CD14-positive monocyte (primary cell): ENCODE measurements around the gene LGALS8. TPM values are rescaled to one million over a fixed set of nuclear protein-coding genes. Genes with fewer than 3 reads are reported as not detected.
A peak's percentile ranks its signal among the peaks of the same experiment; 100 is the strongest.

Experiments
- DNase-seq, 3 donors: peaks; one replicate each; pipeline ENCODE4 v3.0.0-alpha.2; 2011 to 2022
- H2AFZ ChIP-seq: 2 replicates; pipeline ENCODE4 v1.6.0; 2012; ENCODE audit warnings: mild to moderate bottlenecking, low read depth, low read length, inconsistent platforms; ENCODE audit not compliant: insufficient read depth, poor library complexity, severe bottlenecking
- H3K27ac ChIP-seq, 2 donors: 1 replicate in 1 of 2; 2 replicates in 1 of 2; pipeline ENCODE4 v1.5.1; 2012 to 2013; ENCODE audit warnings: low read length in 2 of 2, control low read depth in 1 of 2, inconsistent platforms in 1 of 2, low read depth in 1 of 2, mild to moderate bottlenecking in 1 of 2
- H3K27me3 ChIP-seq, 2 donors: one replicate each; pipeline versions ENCODE4 v1.6.0 to v1.6.1; 2011 to 2013; ENCODE audit warnings: low read length in 2 of 2; ENCODE audit not compliant: control insufficient read depth in 2 of 2, insufficient read depth in 2 of 2
- H3K36me3 ChIP-seq, 2 donors: replicated peaks in 1 of 2; 1 replicate in 1 of 2; 2 replicates in 1 of 2; pipeline versions ENCODE4 v1.5.1 to v1.6.1; 2012 to 2013; ENCODE audit warnings: low read length in 2 of 2, control low read depth in 1 of 2, inconsistent platforms in 1 of 2, mild to moderate bottlenecking in 1 of 2; ENCODE audit not compliant: insufficient read depth in 2 of 2, control insufficient read depth in 1 of 2
- H3K4me1 ChIP-seq, 2 donors: 1 replicate in 1 of 2; 2 replicates in 1 of 2; pipeline versions ENCODE4 v1.5.1 to v1.6.1; 2012 to 2013; ENCODE audit warnings: low read length in 2 of 2, control low read depth in 1 of 2, inconsistent platforms in 1 of 2, mild to moderate bottlenecking in 1 of 2, moderate library complexity in 1 of 2; ENCODE audit not compliant: insufficient read depth in 2 of 2, control insufficient read depth in 1 of 2
- H3K4me2 ChIP-seq: replicated peaks from 2 replicates; pipeline ENCODE3; 2012; ENCODE audit warnings: low read length, moderate library complexity, mild to moderate bottlenecking; ENCODE audit not compliant: poor library complexity, severe bottlenecking; ENCODE audit errors: extremely low read depth
- H3K4me3 ChIP-seq, 3 experiments: fragments of 200-600 bp in 1 of 3; sonication (generic) in 1 of 3; replicated peaks in 1 of 3; 1 replicate in 2 of 3; 2 replicates in 1 of 3; pipeline ENCODE4 v1.5.1; 2011 to 2013; ENCODE audit warnings: low read length in 3 of 3, mild to moderate bottlenecking in 3 of 3, control low read depth in 2 of 3, low read depth in 2 of 3, inconsistent platforms in 1 of 3, moderate library complexity in 1 of 3
- H3K79me2 ChIP-seq: 2 replicates; pipeline ENCODE4 v1.6.0; 2012; ENCODE audit warnings: mild to moderate bottlenecking, control low read depth, inconsistent platforms, low read length, moderate library complexity; ENCODE audit not compliant: insufficient read depth
- H3K9ac ChIP-seq: 2 replicates; pipeline ENCODE4 v1.6.0; 2017; ENCODE audit warnings: low read length, mild to moderate bottlenecking; ENCODE audit not compliant: insufficient read depth, poor library complexity, severe bottlenecking
- H3K9me3 ChIP-seq, 2 donors: replicated peaks in 1 of 2; 1 replicate in 1 of 2; 2 replicates in 1 of 2; pipeline versions ENCODE4 v1.5.1 to v1.6.1; 2012 to 2013; ENCODE audit warnings: low read length in 2 of 2, control low read depth in 1 of 2; ENCODE audit not compliant: control insufficient read depth in 1 of 2, insufficient read depth in 1 of 2
- H4K20me1 ChIP-seq: 2 replicates; pipeline ENCODE4 v1.6.0; 2012; ENCODE audit warnings: mild to moderate bottlenecking, low read length, control low read depth, moderate library complexity; ENCODE audit not compliant: insufficient read depth
- H3K27ac Mint-ChIP-seq, 7 donors: one replicate each; pipeline ENCODE4 v1.8.0; 2020; ENCODE audit warnings: mild to moderate bottlenecking in 7 of 7, mixed read lengths in 7 of 7, moderate library complexity in 6 of 7, inconsistent platforms in 2 of 7
- H3K27me3 Mint-ChIP-seq, 3 donors: one replicate each; pipeline ENCODE4 v1.8.0; 2021 to 2022; ENCODE audit warnings: low read depth in 3 of 3, mild to moderate bottlenecking in 3 of 3, mixed read lengths in 3 of 3, moderate library complexity in 3 of 3, inconsistent platforms in 1 of 3
- H3K36me3 Mint-ChIP-seq, 2 donors: one replicate each; pipeline ENCODE4 v1.8.0; 2020; ENCODE audit warnings: mixed read lengths in 2 of 2, inconsistent platforms in 1 of 2, mild to moderate bottlenecking in 1 of 2
- H3K4me1 Mint-ChIP-seq: one replicate; pipeline ENCODE4 v1.8.0; 2020; ENCODE audit warnings: mild to moderate bottlenecking, mixed read lengths
- H3K4me3 Mint-ChIP-seq, 2 donors: one replicate each; pipeline ENCODE4 v1.8.0; 2020; ENCODE audit warnings: mild to moderate bottlenecking in 2 of 2, mixed read lengths in 2 of 2, moderate library complexity in 1 of 2
- H3K9me3 Mint-ChIP-seq, 7 donors: one replicate each; pipeline ENCODE4 v1.8.0; 2020 to 2022; ENCODE audit warnings: mixed read lengths in 7 of 7, mild to moderate bottlenecking in 6 of 7, moderate library complexity in 6 of 7, inconsistent platforms in 2 of 7
- WGBS: methylation state at CpG from one replicate; pipeline ENCODE4 v1.1.5; 2013; ENCODE audit warnings: missing lambda C conversion rate; ENCODE audit not compliant: insufficient coverage; 5-methylcytosine and 5-hydroxymethylcytosine counted together
- intact Hi-C, 2 donors: fragments of 100-400 bp; cut with micrococcal nuclease; formaldehyde crosslinking; loops; one replicate each; pipeline versions ENCODE4 v1.15.0 to v1.15.1; 2023
- polyA plus RNA-seq, 3 donors: library from polyadenylated mRNA; depleted of rRNA in 1 of 3; unstranded in 2 of 3; stranded (reverse) in 1 of 3; fragments of 300-500 nt in 2 of 3; fragments of >200 nt in 1 of 3; fragmentation: Illumina TruSeq in 2 of 3; gene quantifications; 1 replicate in 2 of 3; 2 replicates in 1 of 3; pipeline ENCODE4 v1.2.3, GENCODE V29; 2012 to 2021
- TF ChIP-seq, protein P1 (sequence below): fragments of 200-600 bp; IDR thresholded peaks from one replicate; pipeline ENCODE4 v1.8.0; 2022; ENCODE audit warnings: antibody characterized with exemption, mild to moderate bottlenecking

LGALS8 gene
- polyA plus RNA-seq, 3 donors, result 58.9 to 84.6 (median 75.7) TPM

DNA sequence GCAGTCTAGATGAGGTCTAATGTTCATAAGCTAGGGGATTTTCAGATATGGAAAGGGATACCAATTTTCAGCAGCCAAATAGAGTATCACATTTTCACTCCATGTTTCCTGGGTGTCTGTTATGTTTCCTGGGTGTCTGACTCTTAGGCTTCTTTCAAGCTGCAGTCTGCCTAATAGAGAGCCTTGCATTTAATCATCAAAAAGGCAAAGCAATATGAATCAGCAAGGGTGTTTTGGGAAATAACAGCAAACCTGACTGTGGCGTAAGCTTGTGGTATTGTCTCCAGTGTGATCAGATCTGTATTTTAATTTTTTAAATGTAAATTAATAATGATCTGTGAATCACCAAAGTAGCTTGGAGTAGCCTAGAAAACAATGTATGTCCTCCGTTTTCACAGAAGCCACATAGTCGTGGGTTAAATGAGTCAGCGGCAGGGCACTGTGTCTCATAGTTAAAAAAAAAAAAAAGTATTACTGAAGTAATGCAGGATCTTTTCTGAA, 10.4 kb downstream of the LGALS8 start:
- Mint-ChIP-seq H3K4me1 (peaks cover 27% of the 10 kb centered on the region), H3K9me3 (no peaks in the 10 kb centered on the region), H3K36me3 (peaks cover 60 to 71% of the 10 kb centered on the region in 2 donors), H3K27me3 (peaks cover 0 to 1% (median 0%) of the 10 kb centered on the region in 3 donors), H3K4me3 (no peak overlapping the region), H3K27ac (peak overlapping the region in 2 of 7 donors; percentile 67 to 71)
- Histone ChIP-seq H3K27ac (peak overlapping the region in 1 of 2 donors; percentile 4), H3K9ac (no peak overlapping the region), H4K20me1 (peaks cover 94% of the 10 kb centered on the region), H3K36me3 (peaks cover 55 to 81% of the 10 kb centered on the region in 2 donors), H3K27me3 (no peaks in the 10 kb centered on the region), H2AFZ (no peak overlapping the region), H3K9me3 (no peaks in the 10 kb centered on the region), H3K4me2 (no peak overlapping the region), H3K4me1 (peaks cover 9% of the 10 kb centered on the region in 2 donors), H3K4me3 (no peak overlapping the region), H3K79me2 (peaks cover 66% of the 10 kb centered on the region)
- intact Hi-C loops, result no loop called here
- WGBS, result 83% methylated on average over 1 of the region's 4 CpGs
- DNase-seq, result no peak
- TF ChIP-seq, protein P1, sequence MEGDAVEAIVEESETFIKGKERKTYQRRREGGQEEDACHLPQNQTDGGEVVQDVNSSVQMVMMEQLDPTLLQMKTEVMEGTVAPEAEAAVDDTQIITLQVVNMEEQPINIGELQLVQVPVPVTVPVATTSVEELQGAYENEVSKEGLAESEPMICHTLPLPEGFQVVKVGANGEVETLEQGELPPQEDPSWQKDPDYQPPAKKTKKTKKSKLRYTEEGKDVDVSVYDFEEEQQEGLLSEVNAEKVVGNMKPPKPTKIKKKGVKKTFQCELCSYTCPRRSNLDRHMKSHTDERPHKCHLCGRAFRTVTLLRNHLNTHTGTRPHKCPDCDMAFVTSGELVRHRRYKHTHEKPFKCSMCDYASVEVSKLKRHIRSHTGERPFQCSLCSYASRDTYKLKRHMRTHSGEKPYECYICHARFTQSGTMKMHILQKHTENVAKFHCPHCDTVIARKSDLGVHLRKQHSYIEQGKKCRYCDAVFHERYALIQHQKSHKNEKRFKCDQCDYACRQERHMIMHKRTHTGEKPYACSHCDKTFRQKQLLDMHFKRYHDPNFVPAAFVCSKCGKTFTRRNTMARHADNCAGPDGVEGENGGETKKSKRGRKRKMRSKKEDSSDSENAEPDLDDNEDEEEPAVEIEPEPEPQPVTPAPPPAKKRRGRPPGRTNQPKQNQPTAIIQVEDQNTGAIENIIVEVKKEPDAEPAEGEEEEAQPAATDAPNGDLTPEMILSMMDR, result no peak

DNA sequence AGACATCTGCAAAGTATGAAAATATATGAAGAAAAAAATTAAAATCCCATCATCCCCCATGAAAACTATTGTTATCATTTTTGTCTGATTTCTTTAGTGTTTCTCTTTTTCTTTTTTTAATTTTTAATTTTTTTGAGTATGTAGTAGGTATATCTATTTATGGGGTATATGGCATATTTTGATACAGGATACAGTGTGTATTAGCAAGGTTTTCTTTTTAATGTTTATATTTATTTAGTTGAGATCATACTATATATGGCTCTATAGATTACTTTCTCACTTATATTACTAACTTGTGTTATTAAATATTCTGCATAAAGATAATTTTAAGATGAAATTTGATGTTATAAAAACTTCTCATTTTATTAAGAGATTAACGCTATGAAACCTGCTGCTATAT, 11.4 kb downstream of the LGALS8 start:
- Mint-ChIP-seq H3K36me3 (peaks cover 68 to 79% of the 10 kb centered on the region in 2 donors), H3K9me3 (no peaks in the 10 kb centered on the region), H3K4me1 (peaks cover 24% of the 10 kb centered on the region), H3K27me3 (peaks cover 0 to 1% (median 0%) of the 10 kb centered on the region in 3 donors), H3K4me3 (no peak overlapping the region), H3K27ac (no peak overlapping the region)
- WGBS, result no CpG with 5 or more reads among the region's 1 CpG
- H3K27ac ChIP-seq, result no peak overlapping the region
- TF ChIP-seq, protein P1, result no peak
- H4K20me1 ChIP-seq, result peaks cover 94% of the 10 kb centered on the region
- peaks cover 64% of the 10 kb centered on the region for H3K79me2 ChIP-seq
- no peak overlapping the region for H3K9ac ChIP-seq
- H3K4me1 ChIP-seq, result peaks cover 9% of the 10 kb centered on the region in 2 donors
- no peaks in the 10 kb centered on the region for H3K27me3 ChIP-seq
- H3K36me3 ChIP-seq, result peaks cover 65 to 84% of the 10 kb centered on the region in 2 donors
- no peak overlapping the region for H3K4me2 ChIP-seq
- DNase-seq, result no peak
- H3K4me3 ChIP-seq, result no peak overlapping the region
- no peak overlapping the region for H2AFZ ChIP-seq
- intact Hi-C loops, result no loop called here
- no peaks in the 10 kb centered on the region for H3K9me3 ChIP-seq
